Lower leg skin (tissue), 4 donors: Measurements from ENCODE around the gene FGF21. TPM values are rescaled to one million over a fixed set of nuclear protein-coding genes. Genes with fewer than 3 reads are reported as not detected.

Experiments used
- DNase-seq, 2 donors: peaks; one replicate each; pipeline ENCODE4 v3.0.0-alpha.2; 2019; ENCODE audit warnings: low spot score in 2 of 2
- H3K4me3 ChIP-seq: fragments of 200-600 bp; sonication (generic); 2 replicates; pipeline ENCODE4 v1.5.1; 2017; ENCODE audit warnings: mild to moderate bottlenecking, low read depth; ENCODE audit not compliant: poor library complexity, severe bottlenecking
- POLR2A ChIP-seq, 2 donors: fragments of 450-650 bp; IDR thresholded peaks; one replicate each; pipeline ENCODE4 v1.6.1; 2016 to 2017; ENCODE audit warnings: antibody characterized with exemption in 2 of 2, mild to moderate bottlenecking in 1 of 2, moderate library complexity in 1 of 2
- WGBS, 2 donors: methylation state at CpG; one replicate each; pipeline ENCODE4 v1.1.5; 2018; 5-methylcytosine and 5-hydroxymethylcytosine counted together
- intact Hi-C: fragments of 100-400 bp; cut with DNase I; formaldehyde crosslinking; loops from one replicate; pipeline ENCODE4 v1.15.0; 2023; ENCODE audit warnings: low total_unique reads
- total RNA-seq, 4 donors: library from RNA; depleted of rRNA; stranded (reverse); fragments of >200 nt; gene quantifications; one replicate each; pipeline ENCODE4 v1.1.0, GENCODE V29; 2016
- TF ChIP-seq, protein P1 (sequence below), 3 donors: fragments of 450-650 bp; IDR thresholded peaks; one replicate each; pipeline ENCODE4 v1.5.1; 2016; ENCODE audit warnings: antibody characterized with exemption in 3 of 3, mild to moderate bottlenecking in 3 of 3, moderate library complexity in 2 of 3

The FGF21 gene
- total RNA-seq, 4 donors from 2014 or later, result not detected

DNA sequence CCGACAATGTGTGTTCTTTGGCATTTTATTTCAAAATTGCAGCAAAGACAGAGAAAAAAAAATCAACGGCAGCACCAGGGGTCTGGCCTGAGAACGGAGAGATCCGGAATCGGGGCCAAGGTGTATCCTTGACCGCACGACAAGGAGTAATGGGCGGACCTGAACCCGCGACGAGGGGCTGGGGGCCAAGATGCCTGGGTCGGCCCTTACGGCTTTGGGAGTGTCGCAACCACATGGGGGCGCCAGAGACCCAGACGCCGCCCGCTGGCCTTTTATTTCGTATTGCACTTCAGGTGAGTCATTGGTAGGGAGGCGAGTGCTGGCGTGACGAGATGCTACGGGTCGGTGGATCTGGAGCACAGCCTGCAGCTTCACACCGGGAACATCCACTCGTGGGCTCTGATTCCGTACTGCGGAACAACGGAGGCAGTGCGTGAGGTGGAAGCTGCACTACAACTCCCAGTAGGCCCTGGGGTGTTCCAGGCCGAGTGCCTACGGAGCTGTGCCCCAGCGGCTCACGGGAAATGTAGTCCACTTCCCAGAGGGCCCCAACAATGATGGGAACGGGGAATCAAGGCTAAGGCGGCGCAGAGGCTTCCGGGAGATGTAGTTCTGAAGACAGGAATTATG is 39.8 kb downstream of the FGF21 start:
- TF ChIP-seq, protein P1, sequence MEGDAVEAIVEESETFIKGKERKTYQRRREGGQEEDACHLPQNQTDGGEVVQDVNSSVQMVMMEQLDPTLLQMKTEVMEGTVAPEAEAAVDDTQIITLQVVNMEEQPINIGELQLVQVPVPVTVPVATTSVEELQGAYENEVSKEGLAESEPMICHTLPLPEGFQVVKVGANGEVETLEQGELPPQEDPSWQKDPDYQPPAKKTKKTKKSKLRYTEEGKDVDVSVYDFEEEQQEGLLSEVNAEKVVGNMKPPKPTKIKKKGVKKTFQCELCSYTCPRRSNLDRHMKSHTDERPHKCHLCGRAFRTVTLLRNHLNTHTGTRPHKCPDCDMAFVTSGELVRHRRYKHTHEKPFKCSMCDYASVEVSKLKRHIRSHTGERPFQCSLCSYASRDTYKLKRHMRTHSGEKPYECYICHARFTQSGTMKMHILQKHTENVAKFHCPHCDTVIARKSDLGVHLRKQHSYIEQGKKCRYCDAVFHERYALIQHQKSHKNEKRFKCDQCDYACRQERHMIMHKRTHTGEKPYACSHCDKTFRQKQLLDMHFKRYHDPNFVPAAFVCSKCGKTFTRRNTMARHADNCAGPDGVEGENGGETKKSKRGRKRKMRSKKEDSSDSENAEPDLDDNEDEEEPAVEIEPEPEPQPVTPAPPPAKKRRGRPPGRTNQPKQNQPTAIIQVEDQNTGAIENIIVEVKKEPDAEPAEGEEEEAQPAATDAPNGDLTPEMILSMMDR (IDR thresholded peaks at IDR 0.05), result peak in 1 of 3 donors; percentile 92
- no peak for TF ChIP-seq POLR2A (IDR thresholded peaks at IDR 0.05)
- no peak overlapping the region for H3K4me3 ChIP-seq
- DNase-seq, result peak; percentile 93 to 97
- 0 to 1% methylated on average over 21 to 37 of the region's 38 CpGs for WGBS, 2 donors
- intact Hi-C loops, result loop anchor here (5.0 kb wide), 1 partner anchor 37 kb away; no protein-coding TSS in a partner anchor

DNA sequence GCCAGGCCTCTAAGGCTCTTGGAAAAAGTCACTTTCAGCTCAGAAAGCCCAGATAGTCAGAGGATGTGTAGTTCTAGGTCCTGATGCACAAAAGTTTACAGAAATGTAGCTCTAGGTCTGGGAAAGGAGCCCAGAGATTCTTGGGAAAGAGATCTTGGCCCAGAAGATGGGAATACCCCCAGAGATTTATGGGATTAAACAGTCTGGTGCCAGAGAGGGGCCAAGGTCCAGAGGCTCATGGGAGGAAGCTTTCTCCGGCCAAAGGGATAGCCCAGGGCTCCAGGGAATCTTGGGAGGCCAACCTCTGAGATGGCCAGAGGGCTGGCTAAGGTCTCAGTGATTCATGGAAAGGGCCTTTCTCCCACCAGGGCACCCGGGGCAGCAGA is 40.4 kb downstream of the FGF21 start:
- DNase-seq, result no peak
- H3K4me3 ChIP-seq, result no peak overlapping the region
- TF ChIP-seq, protein P1 (IDR thresholded peaks at IDR 0.05), result no peak
- no peak for TF ChIP-seq POLR2A (IDR thresholded peaks at IDR 0.05)
- WGBS, 2 donors, result 34 to 67% methylated on average over 2 of the region's 2 CpGs
- intact Hi-C loops, result loop anchor here (5.0 kb wide), 1 partner anchor 37 kb away; no protein-coding TSS in a partner anchor

DNA sequence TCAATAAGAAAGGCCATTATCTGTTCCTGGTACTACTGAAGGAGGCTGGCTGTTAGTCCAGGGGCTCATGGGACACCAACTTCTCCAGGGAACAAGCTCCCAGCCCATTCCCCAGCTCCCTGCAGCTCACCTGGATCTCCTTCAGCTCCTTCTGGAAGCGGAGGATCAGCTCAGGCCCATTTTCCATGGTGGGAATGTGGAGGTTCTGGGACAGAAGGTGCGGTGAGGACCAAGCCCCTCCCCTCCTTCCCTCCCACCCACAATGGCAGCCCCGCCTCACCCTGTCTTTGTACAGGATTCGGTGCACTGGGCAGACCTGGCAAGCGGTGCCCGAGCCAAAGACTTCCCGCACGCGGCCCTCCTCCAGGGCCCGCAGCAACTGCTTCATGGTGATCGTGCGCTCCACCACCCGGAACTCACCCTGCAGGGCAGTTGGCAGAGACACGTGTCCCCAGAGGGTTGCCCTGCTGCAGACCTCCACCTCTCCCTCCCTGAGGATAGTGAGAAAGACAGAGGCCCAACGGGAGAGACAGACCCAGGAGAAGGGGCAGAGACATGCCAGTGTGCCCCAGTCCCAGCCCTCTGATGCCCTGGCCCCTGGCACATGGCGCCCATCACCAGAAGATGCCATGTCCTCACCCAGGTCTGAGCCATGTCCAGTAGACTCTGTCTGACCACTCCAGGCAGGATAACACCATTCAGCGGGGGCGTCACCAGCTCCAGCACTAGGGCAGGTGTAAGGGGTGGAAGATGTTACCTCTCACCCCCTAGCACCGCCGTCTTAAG is 41.2 kb downstream of the FGF21 start:
- no peak for DNase-seq
- intact Hi-C loops, result loop anchor here (5.0 kb wide), 1 partner anchor 36 kb away; no protein-coding TSS in a partner anchor

DNA sequence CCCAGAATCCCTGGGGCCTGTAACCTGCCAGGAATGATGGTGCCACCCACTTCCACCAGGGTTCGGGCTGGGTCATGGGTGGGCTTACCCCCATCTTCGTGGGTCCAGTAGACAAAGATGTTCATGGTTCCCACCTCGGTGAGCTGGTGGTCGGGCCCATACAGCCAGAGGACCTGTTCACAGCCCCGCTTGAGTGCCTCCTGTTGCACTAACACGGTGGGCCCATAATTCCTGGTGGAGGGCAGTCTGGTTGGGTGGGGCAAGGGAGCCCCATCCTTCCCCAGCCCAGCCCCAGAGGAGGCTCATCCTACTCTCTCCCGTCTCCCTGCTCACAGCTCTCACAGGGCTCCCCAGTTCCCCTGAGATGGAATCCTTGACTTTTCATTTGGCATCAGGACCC is 41.8 kb downstream of the FGF21 start:
- no peak overlapping the region for H3K4me3 ChIP-seq
- intact Hi-C loops, result loop anchor here (5.0 kb wide), 1 partner anchor 35 kb away; no protein-coding TSS in a partner anchor
- TF ChIP-seq POLR2A (IDR thresholded peaks at IDR 0.05), result no peak
- TF ChIP-seq, protein P1 (IDR thresholded peaks at IDR 0.05), result no peak
- WGBS, 2 donors, result 85 to 94% methylated on average over 5 to 7 of the region's 7 CpGs
- DNase-seq, result no peak

More for the DNA sequence above, 41.2 kb downstream of the FGF21 start:
- no peak overlapping the region for H3K4me3 ChIP-seq
- TF ChIP-seq, protein P1 (IDR thresholded peaks at IDR 0.05), result no peak
- TF ChIP-seq POLR2A (IDR thresholded peaks at IDR 0.05), result no peak
- 81 to 88% methylated on average over 19 to 20 of the region's 20 CpGs for WGBS, 2 donors

DNA sequence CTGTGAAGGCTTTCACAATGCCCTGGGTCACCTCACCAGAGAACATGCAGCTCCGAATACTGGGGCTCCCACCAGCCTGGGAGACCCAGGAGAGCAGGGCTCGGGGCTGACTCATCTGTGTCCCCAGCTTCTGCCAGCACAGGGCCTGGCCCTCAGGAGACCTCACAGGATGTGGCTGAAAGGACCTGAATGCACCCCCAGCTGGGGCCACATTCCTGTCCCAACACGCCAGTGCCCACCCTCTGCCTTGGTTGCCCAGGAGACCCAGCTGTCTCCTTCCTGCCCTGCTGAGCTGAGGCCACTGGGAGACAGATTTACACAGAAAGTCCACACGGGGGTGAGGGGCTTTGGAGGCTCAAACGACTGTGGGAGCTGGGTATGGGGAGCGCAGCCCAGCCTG is 43.6 kb downstream of the FGF21 start:
- no peak for DNase-seq
- no peak overlapping the region for H3K4me3 ChIP-seq
- TF ChIP-seq, protein P1 (IDR thresholded peaks at IDR 0.05), result no peak
- TF ChIP-seq POLR2A (IDR thresholded peaks at IDR 0.05), result no peak
- 57 to 72% methylated on average over 6 of the region's 6 CpGs for WGBS, 2 donors
- intact Hi-C loops, result loop anchor here (5.0 kb wide), 1 partner anchor 33 kb away; no protein-coding TSS in a partner anchor
